Activated CD8-positive, alpha-beta memory T cell treated with anti-CD3 and anti-CD28 coated beads, Interleukin-2, amount 50 U/mL, for 1 hour (primary cell): ENCODE results near the gene VGLL4.

Experiments used
- DNase-seq: peaks from one replicate; pipeline ENCODE4 v3.0.0-alpha.2; 2020; ENCODE audit errors: extremely low read depth

Gene VGLL4

DNA sequence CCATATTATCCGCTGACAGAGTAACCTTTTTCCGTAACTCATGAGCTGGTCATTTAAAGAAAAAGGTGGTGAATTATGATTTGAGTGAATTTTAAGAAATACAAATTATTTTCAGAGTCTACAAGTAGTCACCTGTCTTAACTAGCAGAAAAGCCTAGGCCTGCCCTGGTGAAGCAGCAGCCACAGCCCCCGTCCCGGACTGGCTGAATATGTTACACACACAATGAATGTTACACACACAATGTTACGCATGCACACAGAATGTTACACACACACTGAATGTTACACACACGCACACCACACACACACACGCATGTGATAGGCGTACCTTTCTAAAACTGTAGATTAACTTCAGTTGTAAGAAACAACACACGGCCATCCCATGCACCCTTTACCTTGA lies 77.8 kb downstream of the VGLL4 start:
- DNase-seq = no peak

DNA sequence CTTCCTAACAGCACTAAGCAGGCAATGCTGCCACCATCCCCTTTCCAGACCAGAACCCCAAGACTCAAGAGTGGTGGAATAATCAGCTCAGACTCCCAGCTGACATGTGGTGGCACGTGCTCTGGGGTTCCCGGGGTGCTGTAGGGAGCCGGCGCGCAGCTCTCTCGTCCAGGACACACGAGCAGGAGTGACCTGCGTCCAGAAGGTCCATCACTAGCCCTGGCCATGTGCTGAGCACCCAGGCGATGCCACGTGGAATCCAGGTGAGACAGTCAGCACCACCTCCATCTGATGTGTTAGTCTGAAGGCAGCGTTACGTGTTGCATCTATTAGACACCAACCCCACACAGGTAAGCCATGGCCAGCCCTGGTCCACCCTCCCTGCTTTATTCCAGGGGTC lies 78.2 kb downstream of the VGLL4 start:
- DNase-seq = no peak

DNA sequence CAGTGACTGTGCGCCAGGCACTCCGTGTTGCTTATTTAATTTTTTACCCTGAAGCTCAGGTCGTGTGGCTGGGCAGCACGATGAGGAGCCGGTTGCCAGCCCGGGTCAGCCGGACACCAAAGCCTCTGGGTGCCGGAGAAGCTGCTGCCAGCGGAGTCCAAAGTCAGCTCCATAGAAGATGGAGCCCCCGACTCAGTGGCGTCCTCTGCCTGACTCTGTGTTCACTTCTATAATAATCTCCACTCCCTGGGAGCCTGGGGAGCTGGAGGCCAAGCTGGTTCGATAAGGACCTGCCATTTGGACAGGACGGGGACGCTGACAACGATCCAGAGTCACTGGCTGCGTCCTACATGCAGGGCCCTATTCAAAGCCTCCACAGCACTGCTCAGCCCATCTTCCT lies 78.6 kb downstream of the VGLL4 start:
- DNase-seq = no peak

DNA sequence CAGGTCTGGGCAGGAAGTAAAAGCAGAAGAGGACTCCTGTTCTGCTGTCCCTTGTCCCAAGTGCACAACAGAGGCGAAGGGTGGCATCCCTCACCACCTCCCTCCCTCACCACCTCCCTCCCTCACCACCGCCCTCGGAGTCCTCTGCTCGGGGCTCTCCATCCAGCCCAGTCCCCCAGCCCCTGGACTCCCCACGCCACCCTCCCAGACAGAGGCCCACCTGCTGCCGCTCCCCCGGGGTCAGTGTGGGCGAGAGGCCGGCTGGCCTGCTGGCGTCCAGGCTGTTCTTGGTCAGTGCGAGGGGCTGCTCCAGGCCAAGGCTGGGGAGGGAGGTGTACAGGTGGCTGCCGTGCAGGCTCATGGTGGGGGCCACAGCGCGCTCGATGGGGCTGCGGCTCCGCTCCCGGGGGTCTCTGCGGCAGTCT lies 79.1 kb downstream of the VGLL4 start:
- DNase-seq = no peak

DNA sequence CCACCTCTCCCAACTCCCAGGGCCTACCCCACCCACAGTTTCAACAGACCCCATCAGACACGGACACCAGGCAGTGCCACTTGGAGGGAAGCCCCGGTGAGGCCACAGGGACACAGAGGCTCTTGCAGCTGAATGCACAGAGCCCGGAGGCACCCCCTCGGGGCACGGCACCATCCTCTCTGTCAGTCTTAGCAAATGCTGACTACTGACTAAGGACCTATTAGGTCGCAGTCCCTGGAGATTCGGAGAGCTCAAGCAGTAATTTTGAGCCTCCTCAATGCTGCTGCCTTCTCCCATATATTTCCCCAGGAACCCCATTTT lies 79.9 kb downstream of the VGLL4 start:
- DNase-seq = no peak

DNA sequence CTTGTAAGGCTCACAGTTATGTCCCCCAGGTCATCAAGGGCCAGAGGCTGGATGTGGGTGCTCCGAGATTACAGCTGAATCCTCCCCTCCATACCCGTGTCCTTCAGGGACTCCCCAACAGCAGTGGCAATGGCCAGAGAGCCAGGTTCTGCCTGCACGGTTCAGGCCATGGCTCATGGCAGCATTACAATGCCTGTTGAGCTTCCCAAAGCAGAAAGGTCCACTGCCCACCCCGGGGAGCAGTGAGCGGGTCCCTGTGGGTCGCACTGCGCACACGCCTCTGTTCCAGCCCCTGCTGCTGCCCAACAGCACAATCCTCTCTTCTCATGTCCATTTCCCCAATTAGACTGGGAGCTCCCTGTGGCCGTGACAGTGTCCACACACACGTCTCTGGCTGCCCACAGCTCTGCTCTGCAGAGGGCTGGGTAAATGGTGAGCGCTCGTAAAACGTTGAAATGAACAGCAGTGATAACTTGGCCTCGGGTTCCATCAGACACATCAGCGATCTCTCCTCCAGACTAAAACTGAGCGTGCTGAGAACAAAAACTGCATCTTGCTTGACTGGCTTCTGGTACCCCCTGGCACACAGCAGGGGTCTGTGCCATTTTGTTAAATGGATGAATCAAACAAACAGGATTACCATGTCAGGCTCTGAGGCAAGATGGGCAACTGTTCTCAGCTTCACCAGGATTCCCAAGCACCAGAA lies 80.4 kb downstream of the VGLL4 start:
- DNase-seq = no peak

DNA sequence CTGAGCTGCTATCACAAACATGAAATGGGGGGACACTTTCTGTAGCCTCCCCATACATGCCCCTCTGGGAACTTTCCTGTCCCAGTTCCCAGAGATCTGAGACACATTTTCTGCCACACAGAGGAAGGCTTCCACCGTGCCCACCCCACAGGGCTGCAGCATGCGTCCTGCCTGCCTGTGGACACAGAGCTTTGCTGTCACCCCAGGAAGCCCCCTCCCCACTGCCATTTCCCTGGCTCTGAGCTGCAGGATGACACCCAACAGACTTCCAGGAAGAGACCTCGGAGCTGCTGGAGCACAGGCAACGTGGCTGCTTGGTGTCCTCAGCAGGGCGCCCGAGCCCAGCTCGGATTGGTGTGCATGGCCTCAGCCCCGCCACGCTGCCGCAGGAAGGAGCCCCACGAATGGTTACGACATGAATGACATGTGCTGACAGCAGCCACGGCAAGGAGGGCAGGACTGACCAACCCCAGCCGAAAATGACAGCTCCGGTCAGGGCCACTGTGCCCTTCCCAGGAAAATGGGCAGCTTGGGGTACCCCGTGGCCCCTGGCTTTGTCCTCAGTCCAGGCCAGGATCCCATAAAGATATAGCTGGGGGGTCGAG lies 81.3 kb downstream of the VGLL4 start:
- DNase-seq = no peak

DNA sequence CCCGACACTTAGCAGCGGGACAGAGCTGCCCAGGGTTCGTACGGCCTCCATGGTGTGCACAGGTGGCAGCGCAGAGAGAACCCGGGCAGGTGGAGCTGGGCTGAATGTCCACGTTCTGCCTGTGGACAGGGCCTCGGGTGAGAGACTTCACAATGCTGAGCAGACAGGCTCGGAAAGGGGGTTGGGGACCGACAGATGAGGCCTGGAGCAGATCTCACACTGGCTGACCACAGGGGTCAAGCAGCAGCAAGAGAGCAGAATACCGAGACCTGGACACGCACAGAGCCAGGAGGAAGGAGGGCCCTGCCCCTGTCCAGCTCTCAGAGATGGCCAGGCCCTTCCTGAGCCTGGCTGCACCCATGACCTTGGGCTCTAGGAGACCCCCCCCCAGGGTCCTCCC lies 83.0 kb downstream of the VGLL4 start:
- no peak for DNase-seq

DNA sequence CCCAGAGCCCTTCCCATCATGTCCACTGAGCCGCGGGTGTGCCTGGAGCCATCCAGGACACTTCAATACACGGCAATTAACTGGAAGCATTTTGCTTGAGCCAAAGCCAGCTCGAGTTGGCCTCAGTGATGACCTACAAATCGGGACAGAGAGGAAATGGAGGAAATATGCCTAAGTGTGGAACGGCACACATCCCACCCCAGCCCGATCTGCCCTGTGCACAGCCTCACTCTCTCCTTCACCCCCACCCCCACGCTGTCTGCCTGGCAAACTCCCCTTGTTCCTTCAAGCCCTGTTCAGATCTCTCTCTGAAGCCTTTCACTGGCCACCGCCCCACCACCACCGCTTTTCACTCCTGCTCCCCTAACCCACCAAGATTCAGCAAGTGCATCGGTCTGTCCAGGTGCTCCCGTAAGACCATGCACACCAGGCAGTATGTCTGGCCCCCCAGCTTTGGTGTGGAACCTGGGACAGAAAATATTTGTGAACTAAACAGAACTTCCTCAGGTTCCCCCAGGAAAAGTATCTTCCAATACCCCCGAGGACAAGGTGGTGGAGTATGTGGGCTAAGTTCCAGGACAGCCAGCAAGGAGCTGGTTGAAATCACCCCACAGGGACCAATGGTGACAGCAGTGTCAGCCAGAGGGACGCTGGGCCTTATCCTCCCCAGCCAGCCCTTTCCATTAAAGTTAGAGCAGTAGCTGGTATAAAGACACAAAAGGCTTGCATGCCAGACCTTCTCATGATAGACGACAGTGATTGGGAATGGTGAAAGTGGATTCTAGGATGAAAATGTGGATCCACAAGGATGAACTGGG lies 83.7 kb downstream of the VGLL4 start:
- no peak for DNase-seq

DNA sequence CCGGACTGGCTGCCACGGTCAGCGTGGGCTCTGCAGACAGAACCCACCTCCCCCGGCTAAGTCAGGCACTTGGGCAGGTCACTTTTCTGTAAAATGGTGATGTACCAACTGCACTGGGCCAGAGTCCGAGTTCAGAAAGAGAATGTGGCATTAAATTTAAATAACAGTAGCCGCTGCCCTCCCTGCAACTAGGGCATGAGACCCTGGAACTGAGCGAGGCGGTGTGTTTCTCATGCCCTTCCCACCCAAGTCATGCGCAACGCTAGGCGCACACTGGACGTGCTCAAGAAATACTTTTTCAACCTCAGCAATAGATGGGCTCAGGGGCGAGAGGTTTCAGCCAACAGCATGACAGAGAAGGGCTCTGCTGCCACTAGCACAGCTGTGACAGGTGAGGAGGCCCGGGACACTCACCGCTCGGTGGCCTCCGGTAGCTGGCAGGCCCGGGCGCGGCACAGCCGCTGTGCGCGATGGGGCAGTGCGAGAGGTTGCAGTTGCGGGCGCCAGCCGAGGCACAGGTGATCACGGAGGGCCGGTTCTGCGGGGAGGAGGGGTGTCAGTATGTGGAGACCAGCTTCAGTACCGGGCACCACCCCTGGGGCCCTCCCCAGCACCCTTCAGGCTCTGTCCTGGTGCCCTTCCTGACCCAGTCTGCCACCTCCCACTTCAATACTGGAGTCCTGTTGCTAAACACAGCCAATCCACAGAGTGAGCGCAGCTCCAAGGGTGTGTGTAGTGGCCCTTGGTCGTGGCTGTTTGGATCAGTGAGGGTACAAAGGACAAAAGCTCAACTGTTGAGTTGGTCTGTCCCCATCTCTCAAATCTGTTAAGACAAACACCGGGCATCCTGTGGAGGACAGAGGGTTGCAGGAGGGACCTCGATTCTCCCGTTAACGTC lies 84.5 kb downstream of the VGLL4 start:
- DNase-seq = no peak

DNA sequence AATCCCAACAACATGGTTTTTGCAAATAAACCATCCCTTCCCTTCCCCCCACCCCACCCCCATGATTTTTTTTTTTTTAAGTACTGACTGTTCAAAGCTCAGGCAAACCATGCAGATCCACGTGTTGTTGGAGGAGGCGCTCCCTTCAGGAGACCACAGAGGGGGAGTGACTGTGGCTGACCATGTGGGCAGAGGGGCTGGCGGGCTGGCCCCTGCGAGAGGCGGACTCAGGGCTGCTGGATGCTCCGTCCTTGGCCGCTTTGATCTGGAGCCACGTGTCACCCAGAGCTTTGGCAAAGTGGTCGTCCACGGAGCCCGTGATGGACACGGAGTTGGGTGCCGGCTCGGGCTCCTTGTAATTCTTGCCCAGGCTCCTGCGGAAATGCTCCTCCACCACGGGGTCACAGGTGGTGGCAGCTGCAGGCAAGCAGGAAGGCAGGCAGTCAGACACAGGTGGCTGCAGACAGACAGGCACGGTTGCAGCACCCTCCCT lies 85.3 kb downstream of the VGLL4 start:
- no peak for DNase-seq

DNA sequence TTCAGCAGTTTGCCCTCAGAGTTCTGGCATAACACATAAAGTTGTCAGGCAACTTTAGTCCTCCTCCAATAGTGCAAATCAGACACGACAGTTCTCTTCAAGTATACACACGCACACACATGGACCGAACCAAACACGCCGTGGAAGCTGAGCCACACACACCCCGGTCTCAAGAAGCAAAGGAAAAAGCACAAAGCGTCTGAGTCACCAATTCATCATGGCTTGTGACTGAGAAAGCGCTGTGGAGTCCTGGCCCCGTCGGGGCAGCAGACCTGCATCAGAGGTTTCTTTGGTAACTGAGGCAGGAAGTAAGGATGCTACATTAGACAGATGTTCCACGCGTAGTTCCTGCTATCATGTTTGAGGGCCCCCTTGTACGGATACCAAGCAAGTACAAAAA lies 85.7 kb downstream of the VGLL4 start:
- no peak for DNase-seq

DNA sequence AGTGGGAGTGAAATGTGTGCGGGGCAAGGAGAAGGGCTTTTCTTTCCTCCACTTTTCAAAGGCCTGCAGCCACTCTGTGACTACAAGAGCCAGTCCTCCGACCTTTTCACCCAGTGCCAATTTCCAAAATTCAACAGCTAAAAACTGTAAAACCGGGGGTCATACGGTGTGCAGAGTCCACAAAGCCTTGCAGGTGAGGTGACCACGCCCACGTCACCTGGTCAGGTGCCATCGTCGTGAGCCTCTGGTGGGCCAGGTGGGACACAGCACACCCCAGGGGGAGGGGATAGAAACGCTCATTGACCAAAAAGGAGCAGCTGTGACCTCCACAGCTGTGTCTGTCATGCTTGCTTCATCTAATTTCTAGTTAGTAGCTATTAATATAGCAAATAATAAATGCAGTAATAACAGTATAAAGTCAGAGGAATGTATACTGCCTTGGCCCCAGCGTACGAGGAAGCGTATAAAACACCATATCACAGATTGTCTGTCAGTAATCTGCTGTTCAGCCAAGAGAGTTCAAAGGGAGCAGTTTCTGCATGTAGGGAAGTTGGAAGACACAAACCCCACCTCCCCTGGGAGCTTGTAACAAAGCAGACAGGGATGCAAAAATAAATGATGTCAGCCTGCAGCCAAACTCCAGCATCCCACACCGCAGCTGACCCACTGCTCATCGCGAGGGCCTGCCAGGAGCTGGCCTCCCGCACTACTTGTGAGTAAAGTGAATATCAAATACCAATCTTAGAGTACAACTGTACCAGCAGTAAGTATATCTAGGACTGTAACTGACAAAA lies 86.7 kb downstream of the VGLL4 start:
- no peak for DNase-seq

DNA sequence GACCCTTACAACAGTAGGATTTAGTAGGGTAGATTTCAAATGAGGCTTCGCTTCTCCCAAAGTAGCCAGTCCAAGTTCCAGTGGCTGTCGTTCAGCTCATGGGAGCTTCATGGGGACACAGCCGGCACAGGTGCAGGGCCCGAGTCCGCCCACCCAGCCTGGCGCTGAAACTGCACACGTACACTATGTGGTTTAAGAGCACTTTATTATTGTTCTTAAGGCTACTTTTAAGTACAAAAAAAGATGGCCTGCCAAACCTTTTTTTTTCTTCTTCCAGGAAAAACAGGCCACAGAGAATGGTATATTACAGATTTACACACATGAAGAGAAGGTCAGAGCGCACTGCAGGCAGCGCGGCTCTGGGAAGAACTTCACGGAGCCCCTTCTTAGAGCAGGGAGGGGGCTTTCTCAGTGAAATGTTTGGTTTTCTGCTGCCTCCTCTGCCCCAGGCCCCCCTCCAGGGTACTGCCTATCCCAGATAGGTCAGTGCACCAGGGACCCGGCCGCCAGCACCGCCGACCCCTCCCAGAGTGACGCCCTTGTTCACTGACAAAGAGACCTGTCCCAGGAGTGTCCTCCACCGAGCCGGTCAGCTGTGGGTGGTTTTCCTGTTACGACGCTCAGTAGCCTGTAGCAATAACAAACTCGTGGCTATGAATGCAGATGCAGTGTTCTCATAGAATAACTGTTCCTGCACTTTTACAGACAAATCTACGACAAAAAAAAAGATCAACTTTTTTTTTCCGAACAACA lies 87.7 kb downstream of the VGLL4 start:
- DNase-seq = no peak

DNA sequence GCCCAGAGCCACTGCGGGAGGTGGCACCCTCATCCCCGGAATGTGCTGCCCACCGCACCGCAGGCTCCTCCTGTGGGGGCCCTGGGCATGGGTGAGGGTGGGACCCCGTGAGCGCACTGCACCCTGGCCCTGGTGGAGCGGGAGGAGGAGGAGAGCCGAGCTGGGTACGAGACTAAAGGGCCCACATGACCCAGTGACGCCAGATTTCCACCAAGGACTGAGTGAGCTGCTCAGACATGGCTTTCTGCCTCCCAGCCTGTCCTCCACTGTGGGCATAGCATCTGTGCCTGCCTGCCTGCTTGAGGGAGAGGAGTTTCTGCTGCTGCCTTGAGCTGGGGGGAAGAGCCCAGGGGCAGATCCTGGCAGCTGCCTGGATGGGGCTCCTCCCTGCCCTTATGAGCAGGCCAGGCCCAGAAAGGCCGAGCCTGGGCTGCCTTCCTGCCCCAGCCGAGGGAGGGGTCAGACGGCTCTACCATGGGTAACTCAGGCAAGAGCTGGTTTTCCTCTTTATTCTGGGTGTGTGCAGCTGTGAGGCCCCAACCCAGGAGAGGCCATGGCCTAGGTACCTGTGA lies 88.4 kb downstream of the VGLL4 start:
- no peak for DNase-seq

DNA sequence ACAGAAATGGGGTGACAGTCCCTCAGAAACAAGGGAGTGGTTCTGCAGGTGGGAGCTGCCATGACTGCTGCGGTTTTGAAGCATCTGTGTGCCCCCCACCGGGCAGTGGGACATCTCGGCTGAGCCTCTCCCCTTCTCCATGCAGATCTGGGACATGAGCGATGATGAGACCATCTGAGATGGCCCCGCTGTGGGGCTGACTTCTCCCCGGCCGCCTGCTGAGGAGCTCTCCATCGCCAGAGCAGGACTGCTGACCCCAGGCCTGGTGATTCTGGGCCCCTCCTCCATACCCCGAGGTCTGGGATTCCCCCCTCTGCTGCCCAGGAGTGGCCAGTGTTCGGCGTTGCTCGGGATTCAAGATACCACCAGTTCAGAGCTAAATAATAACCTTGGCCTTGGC lies 89.0 kb downstream of the VGLL4 start:
- DNase-seq = no peak

DNA sequence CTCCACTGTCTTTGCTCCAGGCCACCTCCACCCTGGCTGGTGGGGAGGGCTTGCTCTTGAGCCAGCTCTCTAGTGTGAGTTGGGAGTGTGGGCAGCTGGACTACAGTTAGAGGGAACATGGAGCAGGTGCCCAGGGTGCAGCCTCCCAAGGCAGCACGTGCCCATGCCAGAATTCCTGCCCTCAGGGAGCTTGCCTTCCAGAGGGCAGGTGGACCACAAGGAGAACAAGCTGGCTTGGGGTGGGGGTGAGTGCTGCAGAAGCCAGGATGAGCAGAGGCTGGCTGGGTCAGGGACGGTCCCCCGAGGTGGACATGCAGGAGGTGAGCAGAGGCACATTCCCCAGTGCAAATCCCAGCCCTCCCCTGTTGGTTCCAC lies 89.5 kb downstream of the VGLL4 start:
- DNase-seq = no peak

DNA sequence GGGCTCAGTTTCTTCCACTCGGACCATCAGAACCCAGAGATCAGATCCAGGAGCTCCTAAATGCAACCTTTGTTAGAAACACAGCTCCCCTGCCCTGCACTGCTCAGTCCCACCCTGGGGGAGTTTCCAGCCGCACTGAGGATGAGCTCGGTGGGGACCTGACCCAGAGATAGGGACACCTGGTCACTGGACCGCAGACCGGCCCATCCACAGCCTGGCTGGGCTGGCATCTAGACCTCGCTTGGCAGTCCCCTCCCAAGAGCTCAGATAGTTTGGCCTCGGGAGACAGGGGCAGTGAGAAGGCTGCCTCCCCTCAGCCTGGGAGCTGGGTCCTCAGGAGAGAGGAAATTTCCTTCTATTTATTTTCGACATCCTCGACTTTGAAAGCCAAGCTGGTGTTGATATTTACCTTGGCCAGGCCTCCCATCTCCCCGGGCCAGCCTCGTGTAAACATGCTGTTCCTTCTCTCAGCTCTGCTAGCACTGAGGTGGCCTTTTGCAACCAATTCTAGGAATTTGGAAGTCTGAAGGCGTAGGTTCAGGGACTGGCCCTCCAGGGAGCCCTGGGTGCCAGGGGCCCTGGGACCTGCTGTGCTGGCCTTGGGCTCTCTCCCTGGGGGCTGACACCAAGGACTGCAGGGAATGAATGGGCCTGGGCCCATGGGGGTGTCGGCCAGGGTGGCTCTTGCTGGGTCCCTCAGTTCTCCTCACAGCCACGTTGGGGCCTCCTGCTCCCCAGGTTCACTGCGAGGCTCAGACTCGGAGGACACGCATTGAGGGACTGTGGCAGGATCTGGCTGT lies 90.1 kb downstream of the VGLL4 start:
- no peak for DNase-seq
